Activated T-cell treated with anti-CD3 and anti-CD28 coated beads for 48 hours (primary cell): ENCODE measurements around the gene TTC21A.

Source experiments
- DNase-seq: peaks from one replicate; pipeline ENCODE4 v3.0.0-alpha.2; 2020; ENCODE audit warnings: low read depth

The TTC21A gene

GRCh38 chr3:39099738-39100499, 7.6 kb upstream of the TTC21A start:
- DNase-seq: no peak

DNA sequence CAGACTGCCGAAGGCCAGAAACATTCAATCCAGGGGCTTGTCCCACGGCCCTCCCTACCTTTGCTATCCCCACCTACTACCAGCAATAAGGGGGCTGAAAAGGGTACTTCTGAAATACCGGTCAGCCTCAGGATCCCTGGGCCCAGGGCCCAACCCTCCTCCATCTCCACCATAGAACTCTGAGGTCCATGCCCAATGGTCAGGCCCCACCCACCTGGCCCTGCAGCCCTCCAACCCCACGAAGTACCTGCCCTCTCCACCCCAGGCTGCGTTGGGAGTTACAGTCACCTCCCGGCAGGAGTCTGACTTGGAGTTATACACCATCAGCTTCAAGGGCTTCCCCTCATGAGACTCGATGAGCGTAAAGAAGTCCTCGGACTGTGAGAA, 7.0 kb upstream of the TTC21A start:
- DNase-seq: no peak

- peak; percentile 13 for DNase-seq
These were observed 6.3 kb upstream of the TTC21A start for GRCh38 chr3:39101022-39101689.

DNA sequence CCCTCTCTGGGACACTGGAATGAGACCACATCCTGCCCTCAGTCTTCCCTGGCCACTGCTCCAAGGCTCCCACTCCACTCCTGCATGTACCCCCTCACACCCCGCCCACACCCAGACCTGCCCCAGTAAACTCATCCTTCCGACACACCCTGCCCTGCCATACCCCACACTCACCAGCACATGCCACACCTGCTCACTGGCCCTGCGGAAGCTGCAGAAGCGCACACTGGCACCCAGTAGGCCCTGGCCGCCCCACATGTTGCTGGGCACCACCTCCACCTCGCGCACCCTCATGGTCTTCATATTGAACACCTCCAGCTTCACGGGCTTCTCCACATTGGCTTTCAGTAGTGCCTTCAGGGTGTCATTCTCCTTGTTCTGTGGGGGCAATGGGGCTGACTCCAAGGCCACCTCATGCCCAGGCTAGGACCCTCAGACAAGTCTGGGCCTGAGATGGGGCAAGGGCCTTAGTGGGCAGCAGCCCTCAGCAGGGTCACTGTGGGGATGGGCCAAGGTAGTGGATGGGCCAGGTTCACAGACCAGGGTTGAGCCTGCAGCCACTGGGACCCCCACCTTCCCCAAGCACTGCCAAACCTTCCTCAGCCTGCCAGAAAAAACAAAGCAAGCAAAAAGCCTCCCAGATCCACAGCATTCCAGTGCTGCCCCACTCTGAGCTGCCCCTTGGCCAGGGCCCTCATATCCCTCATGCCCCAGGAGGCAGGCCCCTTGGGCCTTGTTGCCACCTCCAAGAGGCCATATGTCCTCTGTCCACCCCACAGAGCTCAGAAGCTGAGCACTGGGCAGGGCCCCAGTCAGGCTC, 4.8 kb upstream of the TTC21A start:
- DNase-seq: no peak

DNA sequence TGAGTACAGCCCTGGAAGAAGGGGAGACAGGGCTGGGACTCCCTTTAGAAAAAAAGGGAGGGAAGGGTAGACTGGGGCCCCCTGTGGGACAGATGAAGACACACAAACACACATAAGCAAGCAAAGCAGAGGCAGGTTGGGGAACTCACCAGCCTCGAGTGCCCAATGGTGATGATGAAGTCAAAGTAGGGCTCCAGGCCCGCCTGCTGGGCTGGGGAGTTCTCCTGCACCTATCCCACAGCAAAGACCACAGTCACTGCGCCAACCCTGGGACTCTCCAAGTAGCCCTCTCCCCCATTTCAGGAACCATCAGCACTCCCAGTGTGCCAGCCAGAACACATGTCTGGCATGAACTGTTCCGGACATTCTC, 4.2 kb upstream of the TTC21A start:
- DNase-seq: no peak

- DNase-seq: no peak
These were observed 3.5 kb upstream of the TTC21A start for GRCh38 chr3:39103791-39104552.

DNA sequence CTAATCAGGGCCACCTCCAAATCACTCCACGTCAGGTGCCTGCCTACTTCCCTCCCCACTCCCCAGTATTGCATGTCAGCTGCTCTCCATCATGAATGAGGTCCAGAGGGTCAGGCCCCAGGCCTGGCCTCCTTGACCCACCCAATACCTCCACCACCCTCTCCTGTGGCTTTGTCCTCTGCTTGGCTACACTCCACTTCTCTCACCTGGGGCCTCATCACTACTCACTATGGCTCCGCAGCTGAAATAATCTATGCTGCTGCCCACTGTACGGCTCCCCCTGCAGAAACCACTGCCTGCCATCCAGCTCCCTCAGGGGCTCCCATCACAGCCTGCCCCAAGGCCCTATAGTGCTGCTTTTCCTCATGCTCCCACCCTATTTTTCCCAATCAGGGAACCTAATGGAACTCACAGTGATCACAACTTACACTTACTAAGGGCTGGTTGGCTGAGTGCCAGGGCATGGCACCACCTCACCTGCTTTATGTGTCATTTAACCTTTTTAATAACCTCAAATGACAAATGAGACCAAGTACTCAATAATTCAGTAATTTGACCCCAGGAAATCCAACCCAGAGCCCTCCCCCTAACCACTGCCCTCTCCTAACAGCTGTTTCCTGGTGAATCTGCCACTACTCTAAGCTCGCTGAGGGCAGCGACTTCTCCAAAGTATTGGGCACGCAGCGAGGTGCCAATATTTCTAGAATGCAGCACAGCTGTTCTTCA, 2.4 kb upstream of the TTC21A start:
- DNase-seq: no peak

DNA sequence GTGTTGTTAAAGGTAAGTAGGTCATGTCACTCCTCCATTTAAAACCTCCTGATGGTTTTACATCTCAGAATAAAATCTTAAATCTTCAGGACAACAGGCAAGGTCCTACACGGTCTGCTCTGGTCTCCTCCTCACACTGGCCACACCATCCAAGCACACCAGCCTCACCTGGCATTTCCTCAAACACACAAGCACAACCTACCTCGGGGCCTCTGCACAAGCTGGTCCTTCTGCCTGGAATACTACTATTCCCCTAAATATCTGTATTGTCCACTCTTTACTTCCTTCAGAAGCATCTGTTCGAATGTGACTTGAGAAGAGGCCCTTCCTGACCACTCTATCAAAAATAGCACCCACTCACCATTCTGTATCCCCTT, 1.8 kb upstream of the TTC21A start:
- no peak for DNase-seq

- no peak for DNase-seq
These were observed 1.1 kb upstream of the TTC21A start for GRCh38 chr3:39106281-39106811.

- no peak for DNase-seq
These were observed 561 bp upstream of the TTC21A start for GRCh38 chr3:39106851-39107387.

GRCh38 chr3:39108200-39108710, 775 bp downstream of the TTC21A start:
- no peak for DNase-seq

- DNase-seq: no peak
These were observed 1.6 kb downstream of the TTC21A start for GRCh38 chr3:39109086-39109485.

DNA sequence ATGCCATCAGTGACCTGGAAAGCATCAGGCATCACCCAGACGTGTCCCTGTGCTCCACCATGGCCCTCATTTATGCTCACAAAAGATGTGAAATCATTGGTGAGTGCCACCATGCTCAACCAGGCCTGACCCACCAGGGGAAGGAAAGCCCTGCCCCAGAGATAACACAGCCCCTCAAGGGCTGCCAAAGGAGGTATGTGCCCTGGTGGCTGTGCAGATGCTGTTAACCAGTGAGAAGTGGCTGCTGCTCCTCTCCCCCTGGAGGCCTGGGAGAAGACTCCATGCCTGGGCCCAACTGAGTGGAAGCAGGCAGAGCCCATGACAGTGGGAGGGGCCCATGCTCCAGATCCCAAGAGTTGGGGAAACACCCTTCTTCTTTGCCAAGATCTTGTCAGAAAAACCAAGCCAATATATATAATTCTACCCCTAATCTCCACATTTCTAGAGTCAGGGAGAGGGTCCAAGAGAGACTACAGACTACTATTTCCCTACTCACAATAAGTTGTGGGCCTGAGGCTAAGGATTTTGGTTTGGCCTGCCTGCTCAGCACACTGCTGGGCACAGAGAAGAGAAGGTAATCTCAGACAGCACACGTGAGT, 2.7 kb downstream of the TTC21A start:
- no peak for DNase-seq

- no peak for DNase-seq
These were observed 4.6 kb downstream of the TTC21A start for GRCh38 chr3:39112113-39112512.

DNA sequence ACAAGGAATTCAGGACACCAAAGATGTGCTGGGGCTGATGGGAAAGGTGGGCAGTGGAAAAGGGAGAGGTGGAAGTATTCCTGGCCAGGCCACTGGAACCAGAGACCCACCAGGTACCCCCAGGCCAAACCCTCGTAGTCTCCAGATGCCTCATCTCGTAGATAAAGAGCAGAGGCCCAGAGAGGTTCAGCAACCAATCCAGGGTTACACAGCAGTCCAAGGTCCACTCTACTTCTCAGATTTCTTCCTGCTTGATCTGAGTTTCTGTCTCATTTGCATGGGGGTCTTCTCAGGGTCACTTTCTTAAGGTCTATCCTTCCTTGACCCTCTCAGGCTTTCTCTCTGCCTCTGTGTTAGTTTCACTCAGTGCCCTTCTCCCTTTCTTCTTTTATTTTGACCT, 5.1 kb downstream of the TTC21A start:
- DNase-seq: no peak

DNA sequence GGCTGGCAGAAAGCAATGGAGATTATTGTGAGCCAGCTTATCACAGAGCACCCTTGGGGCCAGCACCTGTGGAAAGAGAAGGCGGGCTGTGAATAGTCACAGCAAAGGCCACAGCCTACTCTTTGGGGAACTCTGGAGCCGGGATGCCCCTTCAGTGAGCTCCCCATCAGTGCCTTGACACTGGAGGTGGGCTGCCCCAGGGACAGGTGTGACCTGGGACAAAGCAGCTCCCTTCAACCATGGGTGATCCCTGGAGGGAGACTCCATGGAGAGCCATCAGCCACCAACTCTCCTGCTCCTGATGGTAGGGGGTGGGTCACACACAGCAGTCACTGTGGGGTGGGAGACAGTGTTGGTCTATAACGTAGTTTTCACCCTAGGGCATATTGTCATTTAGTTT, 5.8 kb downstream of the TTC21A start:
- DNase-seq: no peak

DNA sequence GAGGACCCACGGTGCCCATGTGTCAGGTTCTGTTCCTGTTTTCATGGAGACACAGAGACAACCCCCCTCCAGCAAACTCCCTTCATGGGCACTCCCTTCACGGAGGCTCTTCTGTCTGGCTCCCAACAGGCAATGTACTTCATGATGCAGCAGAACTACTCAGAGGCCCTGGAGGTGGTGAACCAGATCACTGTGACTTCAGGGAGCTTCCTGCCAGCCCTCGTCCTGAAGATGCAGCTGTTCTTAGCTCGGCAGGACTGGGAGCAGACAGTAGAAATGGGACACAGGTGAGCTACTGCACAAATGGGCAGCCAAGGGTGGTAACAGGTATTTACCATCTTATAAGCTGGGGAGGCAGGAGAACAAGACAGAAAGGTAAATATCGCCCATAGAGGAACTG, 7.0 kb downstream of the TTC21A start:
- DNase-seq: no peak

DNA sequence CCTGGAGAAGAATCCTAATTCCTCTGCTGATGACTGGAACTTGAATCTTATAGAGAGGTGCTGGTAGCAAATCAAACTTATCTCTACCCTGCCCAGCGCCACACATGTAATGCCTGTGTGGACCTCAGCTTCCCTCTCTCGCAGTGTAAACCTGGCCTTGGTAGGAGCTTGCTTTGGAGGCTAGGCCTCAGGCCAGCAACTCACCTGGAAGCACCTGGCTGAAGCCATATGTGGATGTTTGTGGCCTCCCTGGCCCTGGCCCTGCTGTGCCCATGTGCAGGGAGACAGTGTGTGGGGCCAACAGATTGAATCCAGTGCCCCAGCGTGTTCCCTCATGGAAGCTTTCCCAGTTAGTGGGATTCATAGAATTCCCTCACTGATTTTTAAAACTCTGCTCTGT, 8.4 kb downstream of the TTC21A start:
- no peak for DNase-seq

GRCh38 chr3:39118079-39118478, 10.6 kb downstream of the TTC21A start:
- no peak for DNase-seq

GRCh38 chr3:39118931-39119660, 11.6 kb downstream of the TTC21A start:
- DNase-seq: no peak
